Astrocyte of the spinal cord (primary cell): ENCODE measurements around the gene INMT.

Experiments
- DNase-seq: peaks from one replicate; pipeline ENCODE4 v3.0.0; 2011; ENCODE audit warnings: low read depth, low spot score
- H3K4me3 ChIP-seq: 2 replicates; pipeline ENCODE4 v1.5.1; 2011; ENCODE audit warnings: low read depth, mild to moderate bottlenecking, low read length, moderate library complexity
- in situ Hi-C: cut with HindIII; loops from 2 replicates; pipeline ENCODE4 v1.10.0; 2017; ENCODE audit warnings: low sequenced_read_pairs
- TF ChIP-seq, protein P1 (sequence below): IDR thresholded peaks from 2 replicates; pipeline ENCODE4 v1.5.1; 2012; ENCODE audit warnings: low read depth, mild to moderate bottlenecking, low read length, inconsistent platforms

Gene INMT

DNA sequence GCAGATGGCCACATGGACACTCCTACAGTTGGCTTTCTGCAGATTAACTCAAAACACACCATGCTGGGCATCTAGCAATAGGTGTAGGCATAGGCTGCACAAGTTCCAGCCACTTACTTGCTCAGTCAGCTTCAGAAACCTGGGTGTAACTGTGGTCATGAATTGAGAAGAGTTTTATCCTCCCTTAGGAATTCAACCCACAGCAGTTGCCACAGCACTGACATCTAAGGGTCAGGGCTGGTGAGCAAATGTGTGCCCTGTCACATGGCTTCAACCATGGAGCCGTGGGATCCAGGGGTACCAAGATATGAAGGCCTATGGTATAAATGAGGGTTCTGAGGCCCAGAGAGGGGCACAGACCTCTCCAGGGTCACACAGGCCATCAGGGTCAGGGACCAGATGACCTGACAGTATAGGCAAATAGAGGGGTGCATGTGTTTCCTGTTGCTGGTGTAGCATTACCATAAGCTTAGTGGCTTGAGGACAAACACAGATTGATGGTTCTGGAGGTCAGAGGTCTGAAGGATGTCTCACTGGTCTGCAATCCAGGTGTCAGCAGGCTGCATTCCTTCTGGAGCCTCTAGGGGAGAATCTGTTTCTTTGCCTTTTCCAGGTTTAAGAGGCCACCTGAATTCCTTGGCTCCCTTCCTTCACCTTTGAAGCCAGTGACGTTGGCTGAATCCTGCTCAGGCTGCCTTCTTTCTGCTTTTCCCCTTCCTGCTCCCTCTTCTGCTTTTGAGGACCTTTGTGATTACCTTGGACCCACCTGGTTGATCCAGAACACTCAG lies 43.4 kb downstream of the INMT start:
- in situ Hi-C loops = no loop called here
- DNase-seq = no peak
- TF ChIP-seq, protein P1, sequence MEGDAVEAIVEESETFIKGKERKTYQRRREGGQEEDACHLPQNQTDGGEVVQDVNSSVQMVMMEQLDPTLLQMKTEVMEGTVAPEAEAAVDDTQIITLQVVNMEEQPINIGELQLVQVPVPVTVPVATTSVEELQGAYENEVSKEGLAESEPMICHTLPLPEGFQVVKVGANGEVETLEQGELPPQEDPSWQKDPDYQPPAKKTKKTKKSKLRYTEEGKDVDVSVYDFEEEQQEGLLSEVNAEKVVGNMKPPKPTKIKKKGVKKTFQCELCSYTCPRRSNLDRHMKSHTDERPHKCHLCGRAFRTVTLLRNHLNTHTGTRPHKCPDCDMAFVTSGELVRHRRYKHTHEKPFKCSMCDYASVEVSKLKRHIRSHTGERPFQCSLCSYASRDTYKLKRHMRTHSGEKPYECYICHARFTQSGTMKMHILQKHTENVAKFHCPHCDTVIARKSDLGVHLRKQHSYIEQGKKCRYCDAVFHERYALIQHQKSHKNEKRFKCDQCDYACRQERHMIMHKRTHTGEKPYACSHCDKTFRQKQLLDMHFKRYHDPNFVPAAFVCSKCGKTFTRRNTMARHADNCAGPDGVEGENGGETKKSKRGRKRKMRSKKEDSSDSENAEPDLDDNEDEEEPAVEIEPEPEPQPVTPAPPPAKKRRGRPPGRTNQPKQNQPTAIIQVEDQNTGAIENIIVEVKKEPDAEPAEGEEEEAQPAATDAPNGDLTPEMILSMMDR = no peak
- H3K4me3 ChIP-seq = no peak overlapping the region

DNA sequence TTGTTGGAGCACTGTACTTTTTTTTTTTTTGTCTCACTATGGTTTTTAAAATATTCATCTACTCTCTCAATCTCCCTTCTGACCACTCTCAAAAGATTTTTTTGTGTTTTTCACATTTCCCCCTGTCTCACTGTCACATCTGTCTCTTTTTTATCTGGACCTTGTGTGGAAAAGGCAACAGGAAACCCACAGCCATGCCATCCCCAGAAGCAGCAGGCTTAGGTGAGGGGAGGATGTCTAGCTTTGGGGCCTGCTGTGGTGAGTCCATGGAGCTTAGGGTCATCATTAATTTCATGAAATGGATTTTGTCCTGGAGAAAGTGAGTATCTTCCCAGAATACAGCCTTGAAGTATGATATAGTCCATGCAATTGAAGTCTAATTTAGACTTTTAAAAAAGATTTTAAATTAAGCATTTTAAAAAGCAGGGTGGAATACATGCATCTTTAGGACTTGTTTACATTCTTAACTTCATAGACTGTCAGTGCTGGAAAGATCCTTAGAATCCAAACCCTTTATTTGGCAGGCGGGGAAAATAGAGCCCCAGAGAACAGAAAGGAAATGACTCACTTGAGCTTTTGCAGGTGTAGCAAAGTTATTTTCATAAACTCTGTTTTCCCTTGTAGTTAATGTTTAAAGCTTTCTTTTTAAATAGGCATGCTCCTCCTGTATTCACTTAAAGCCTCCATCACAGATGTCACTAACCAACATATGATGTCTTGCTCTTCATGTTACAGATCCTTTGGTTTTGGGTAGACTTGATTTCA lies 44.4 kb downstream of the INMT start:
- TF ChIP-seq, protein P1 = no peak
- in situ Hi-C loops = no loop called here
- peak; percentile 60 for DNase-seq
- no peak overlapping the region for H3K4me3 ChIP-seq

DNA sequence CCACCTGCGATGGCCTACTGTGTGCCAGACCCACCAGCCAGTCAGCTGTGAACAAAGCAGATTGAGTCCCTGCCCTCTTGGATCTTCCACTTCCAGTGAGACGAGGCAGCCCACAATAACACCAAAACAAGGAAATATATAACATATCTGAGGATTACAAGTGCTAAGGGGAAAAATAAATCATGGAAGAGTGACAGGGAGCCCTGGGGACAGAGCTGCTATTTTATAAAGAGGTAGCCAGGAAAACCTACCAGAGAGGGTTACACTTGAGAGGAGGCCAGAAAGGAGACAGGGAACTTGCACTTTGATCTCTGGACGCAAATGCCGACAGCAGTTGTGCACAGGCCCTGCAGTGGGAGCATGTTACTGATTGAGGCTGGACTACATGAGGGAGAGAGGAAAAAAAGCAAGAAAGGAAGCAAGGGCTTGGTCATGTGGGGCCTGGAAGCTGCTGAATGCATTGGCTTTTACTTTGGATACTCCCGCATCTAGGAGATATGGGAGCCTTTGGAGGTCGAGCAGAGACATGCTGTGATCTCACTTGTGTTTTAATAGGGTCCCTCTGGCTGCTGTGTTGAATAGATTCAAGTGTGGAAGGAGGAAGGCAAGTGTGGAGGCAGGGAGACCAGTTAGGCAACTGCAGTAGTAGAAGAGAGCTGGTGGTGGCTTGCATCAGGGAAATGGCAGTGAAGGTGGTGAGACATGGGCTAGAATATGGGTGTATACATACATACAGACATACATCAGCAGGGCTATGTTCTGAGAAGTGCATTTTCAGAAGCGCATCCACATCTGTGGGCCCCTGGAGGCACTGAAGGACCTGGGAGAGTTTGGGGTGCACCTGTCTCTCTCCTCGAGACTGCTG lies 45.5 kb downstream of the INMT start:
- TF ChIP-seq, protein P1 = no peak
- DNase-seq = no peak
- in situ Hi-C loops = no loop called here
- no peak overlapping the region for H3K4me3 ChIP-seq

DNA sequence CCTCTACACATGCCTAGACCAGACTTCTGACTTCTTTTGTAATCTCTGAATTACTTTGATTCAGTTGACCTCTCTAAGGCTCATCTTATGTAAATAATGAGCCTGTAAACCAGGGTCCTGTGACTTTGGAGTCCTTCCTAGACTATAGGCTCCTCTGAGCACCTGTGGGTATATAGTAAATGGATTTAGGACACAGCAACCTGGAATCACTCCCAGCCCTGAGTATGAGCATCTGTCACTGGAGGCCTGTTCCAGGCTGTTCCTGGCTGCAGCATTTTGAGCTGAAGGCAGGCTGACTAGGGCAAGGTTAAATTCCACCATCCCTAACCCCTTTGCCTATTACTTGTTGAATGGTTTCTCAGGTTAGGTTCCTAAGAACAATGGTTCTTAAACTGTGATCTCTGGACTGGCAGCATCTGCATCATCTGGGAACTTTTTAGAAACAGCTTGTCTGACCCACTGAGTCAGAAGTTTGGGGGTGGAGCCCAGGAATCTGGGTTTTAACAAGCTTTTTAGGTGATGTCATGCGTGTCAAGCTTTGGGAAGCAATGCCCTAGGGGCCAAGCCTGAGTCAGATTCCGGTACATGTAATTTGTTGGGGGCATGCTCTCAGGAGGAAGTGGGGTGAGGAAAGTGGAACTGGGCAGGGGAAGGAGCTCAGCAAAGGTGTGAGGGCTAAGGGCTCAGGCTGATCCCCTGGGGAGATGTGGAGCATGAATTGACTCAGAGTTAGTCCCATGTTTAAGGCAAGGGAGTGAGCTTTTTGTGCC lies 47.5 kb downstream of the INMT start:
- peak; percentile 83 for DNase-seq
- H3K4me3 ChIP-seq = no peak overlapping the region
- in situ Hi-C loops = no loop called here
- TF ChIP-seq, protein P1 = no peak

DNA sequence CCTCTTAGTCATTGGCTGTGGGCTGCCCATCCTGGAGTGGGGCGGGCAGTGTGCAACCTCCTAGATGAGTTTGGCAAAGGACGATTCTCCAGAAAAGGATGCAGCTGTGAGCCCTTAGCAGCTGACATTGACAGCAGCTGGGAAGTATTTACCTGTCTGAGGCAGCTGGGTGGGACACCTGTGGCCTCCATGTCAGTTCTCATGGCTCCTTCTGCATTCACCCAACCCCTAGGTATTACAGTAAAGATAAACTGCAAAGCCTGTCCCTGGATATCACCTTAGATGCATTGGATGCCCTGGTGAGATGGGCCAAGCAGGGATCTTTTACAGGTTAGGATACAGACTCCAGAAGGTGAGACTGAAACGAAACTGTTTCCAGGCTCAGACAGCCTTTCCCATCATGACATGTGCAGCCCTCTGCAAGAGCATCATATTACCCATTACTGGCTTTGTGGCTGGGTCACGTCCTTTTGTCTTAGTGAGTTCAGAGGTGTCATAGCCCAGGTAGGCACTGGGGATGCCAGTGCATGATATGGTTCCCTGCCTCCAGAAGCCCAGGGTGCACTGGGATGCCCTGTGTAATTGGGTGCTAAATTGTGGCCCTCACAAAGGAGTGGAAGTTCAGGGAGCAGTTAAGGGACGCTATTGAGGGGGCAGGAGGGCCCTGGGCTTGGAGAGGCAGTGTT lies 48.2 kb downstream of the INMT start:
- in situ Hi-C loops = no loop called here
- TF ChIP-seq, protein P1 = no peak
- DNase-seq = no peak
- no peak overlapping the region for H3K4me3 ChIP-seq
